MCF 10A (cell line): ENCODE results near the gene HPDL. TPM values are rescaled to one million over a fixed set of nuclear protein-coding genes. Genes with fewer than 3 reads are reported as not detected.

Experiments
- BruUV-seq: library from RNA; stranded (reverse); fragments of 400-500 nt; replicated peaks from 2 replicates; lab custom pipeline; 2021; lab: Mats Ljungman, UMichigan
- CTCF ChIA-PET: fragments of 300-600 bp; sonication (Branson Sonifier 250); formaldehyde crosslinking; extraction: SDS; loops from one replicate; lab custom pipeline; 2021; ENCODE audit warnings: antibody characterized with exemption, inconsistent platforms; lab: Yijun Ruan, JAX
- POLR2A ChIA-PET: fragments of 300-600, 350-650 bp; sonication (Branson Sonifier 250); formaldehyde crosslinking; extraction: SDS; loops from one replicate; lab custom pipeline; 2020; ENCODE audit warnings: antibody characterized with exemption, inconsistent platforms; lab: Yijun Ruan, JAX
- DNase-seq: peaks from one replicate; pipeline ENCODE4 v3.0.0-alpha.2; 2018; ENCODE audit not compliant: unreplicated experiment
- H3K27ac Mint-ChIP-seq: one replicate; pipeline ENCODE4 v1.8.0; 2022; ENCODE audit warnings: mild to moderate bottlenecking, low read depth, mixed read lengths; ENCODE audit not compliant: unreplicated experiment
- H3K27me3 Mint-ChIP-seq: one replicate; pipeline ENCODE4 v1.8.0; 2022; ENCODE audit warnings: mixed read lengths; ENCODE audit not compliant: insufficient read depth, unreplicated experiment
- H3K36me3 Mint-ChIP-seq: one replicate; pipeline ENCODE4 v1.8.0; 2022; ENCODE audit warnings: mild to moderate bottlenecking, moderate library complexity, mixed read lengths; ENCODE audit not compliant: insufficient read depth, unreplicated experiment
- H3K4me1 Mint-ChIP-seq: one replicate; pipeline ENCODE4 v1.8.0; 2022; ENCODE audit warnings: mixed read lengths; ENCODE audit not compliant: insufficient read depth, unreplicated experiment
- H3K4me3 Mint-ChIP-seq: one replicate; pipeline ENCODE4 v1.8.0; 2022; ENCODE audit warnings: mild to moderate bottlenecking, moderate library complexity, mixed read lengths; ENCODE audit not compliant: unreplicated experiment
- H3K9me3 Mint-ChIP-seq: one replicate; pipeline ENCODE4 v1.8.0; 2022; ENCODE audit warnings: mixed read lengths; ENCODE audit not compliant: unreplicated experiment
- intact Hi-C: fragments of 100-400 bp; cut with micrococcal nuclease; formaldehyde crosslinking; loops from 2 replicates; pipeline ENCODE4 v1.14.1; 2022
- total RNA-seq: library from RNA; stranded (reverse); gene quantifications from 2 replicates; pipeline ENCODE4 v1.2.3, GENCODE V29; 2022
- TF ChIP-seq, protein P1 (sequence below): fragments of 200-600 bp; IDR thresholded peaks from one replicate; pipeline ENCODE4 v1.8.0; 2022; ENCODE audit warnings: antibody characterized with exemption, mild to moderate bottlenecking; ENCODE audit not compliant: unreplicated experiment

HPDL gene
- total RNA-seq, 1 experiment from 2014 or later: 0.37 TPM

- Mint-ChIP-seq H3K27me3 (peaks cover 11% of the 10 kb centered on the region), H3K9me3 (no peaks in the 10 kb centered on the region), H3K4me3 (no peak overlapping the region), H3K36me3 (no peaks in the 10 kb centered on the region), H3K27ac (no peak overlapping the region), H3K4me1 (no peaks in the 10 kb centered on the region)
- DNase-seq: no peak
- BruUV-seq: no TSS peak
- intact Hi-C loops: no loop called here
- ChIA-PET POLR2A (interaction anchor here (1.0 kb wide), 1 partner anchor 279 kb away, joined by 3 read pairs; the partner anchor contains the start of gene UROD), CTCF (interaction anchor here (1.3 to 14.0 kb wide), 3 partner anchors 9 to 276 kb away, joined by 4 to 437 read pairs (median 17); partner anchors contain the start of genes HECTD3 and UROD)
- TF ChIP-seq, protein P1, sequence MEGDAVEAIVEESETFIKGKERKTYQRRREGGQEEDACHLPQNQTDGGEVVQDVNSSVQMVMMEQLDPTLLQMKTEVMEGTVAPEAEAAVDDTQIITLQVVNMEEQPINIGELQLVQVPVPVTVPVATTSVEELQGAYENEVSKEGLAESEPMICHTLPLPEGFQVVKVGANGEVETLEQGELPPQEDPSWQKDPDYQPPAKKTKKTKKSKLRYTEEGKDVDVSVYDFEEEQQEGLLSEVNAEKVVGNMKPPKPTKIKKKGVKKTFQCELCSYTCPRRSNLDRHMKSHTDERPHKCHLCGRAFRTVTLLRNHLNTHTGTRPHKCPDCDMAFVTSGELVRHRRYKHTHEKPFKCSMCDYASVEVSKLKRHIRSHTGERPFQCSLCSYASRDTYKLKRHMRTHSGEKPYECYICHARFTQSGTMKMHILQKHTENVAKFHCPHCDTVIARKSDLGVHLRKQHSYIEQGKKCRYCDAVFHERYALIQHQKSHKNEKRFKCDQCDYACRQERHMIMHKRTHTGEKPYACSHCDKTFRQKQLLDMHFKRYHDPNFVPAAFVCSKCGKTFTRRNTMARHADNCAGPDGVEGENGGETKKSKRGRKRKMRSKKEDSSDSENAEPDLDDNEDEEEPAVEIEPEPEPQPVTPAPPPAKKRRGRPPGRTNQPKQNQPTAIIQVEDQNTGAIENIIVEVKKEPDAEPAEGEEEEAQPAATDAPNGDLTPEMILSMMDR: no peak
Observed at GRCh38 chr1:45291716-45292115, 35.0 kb upstream of the HPDL start.

DNA sequence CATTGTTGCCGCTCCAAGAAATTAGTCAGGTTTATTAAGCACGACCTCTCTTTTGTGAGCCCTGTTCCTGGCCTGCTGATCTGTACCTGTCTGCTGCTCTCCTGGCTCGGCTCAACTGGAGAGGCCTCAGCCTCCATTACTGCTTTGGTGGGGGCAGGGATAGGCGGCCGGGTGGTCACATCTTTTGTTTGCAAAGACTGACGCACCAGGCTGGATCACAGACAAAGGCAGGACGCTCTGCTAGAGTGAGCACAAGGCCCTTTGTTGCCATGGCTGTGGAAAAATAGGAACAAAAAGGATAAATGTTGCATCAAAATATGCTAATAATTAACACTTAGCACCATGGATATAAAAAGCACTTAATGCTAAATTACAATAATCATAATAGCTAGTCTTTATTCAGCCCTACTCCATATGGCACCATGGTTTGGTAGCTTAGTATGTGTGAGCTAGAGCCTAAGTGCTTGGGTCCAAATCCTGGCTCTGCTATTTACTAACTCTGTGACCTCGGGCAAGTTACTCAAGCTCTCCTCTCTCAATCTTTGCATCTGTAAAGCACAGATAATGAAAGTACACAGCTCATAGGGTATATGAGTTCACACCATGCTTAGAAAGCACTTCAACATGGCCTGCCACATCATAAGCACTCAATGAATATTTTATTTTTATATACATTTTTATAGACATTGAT is 28.9 kb upstream of the HPDL start:
- Mint-ChIP-seq H3K9me3 (no peaks in the 10 kb centered on the region), H3K36me3 (no peaks in the 10 kb centered on the region), H3K4me3 (no peak overlapping the region), H3K27me3 (no peaks in the 10 kb centered on the region), H3K27ac (no peak overlapping the region), H3K4me1 (no peaks in the 10 kb centered on the region)
- TF ChIP-seq, protein P1: no peak
- BruUV-seq: no TSS peak
- POLR2A ChIA-PET: interaction anchor here (0.5 to 6.8 kb wide), 4 partner anchors 10 to 568 kb away, joined by 3 to 176 read pairs (median 3); partner anchors contain the start of genes HECTD3 and UROD
- no peak for DNase-seq
- CTCF ChIA-PET: interaction anchor here (0.6 to 14.0 kb wide), 5 partner anchors 51 to 505 kb away, joined by 3 to 437 read pairs (median 3); partner anchors contain the start of genes HECTD3 and UROD
- intact Hi-C loops: no loop called here

DNA sequence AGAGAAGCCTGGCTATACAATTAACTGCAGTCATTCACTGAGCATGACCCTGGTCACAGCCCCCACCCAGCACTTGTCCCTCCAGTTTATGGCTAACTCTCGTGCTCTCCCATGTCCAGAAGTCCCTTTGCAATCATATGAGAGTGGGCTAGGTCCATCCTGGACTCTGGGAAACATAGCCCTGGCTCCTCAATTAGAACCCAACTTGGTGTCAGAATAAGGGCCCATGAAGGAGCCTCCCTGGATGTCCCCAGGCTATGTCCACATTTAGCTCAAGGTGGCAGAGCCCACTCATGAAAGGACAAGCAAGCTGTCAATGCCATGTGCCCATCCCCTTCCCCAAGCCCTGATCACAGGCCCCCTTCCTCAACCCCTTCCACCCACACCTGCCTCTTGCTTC is 27.4 kb upstream of the HPDL start:
- no TSS peak for BruUV-seq
- H3K27ac Mint-ChIP-seq: no peak overlapping the region

More for the DNA sequence above, 27.4 kb upstream of the HPDL start:
- CTCF ChIA-PET: interaction anchor here (0.5 to 14.0 kb wide), 21 partner anchors 8 to 570 kb away, joined by 3 to 437 read pairs (median 6); partner anchors contain the start of genes HECTD3, MUTYH, TOE1 and UROD
- POLR2A ChIA-PET: interaction anchor here (6.8 kb wide), 1 partner anchor 284 kb away, joined by 176 read pairs; the partner anchor contains the start of genes HECTD3 and UROD
- TF ChIP-seq, protein P1: no peak
- no peaks in the 10 kb centered on the region for H3K4me1 Mint-ChIP-seq
- no peaks in the 10 kb centered on the region for H3K9me3 Mint-ChIP-seq
- no peaks in the 10 kb centered on the region for H3K36me3 Mint-ChIP-seq
- no peak for DNase-seq
- H3K27me3 Mint-ChIP-seq: no peaks in the 10 kb centered on the region
- intact Hi-C loops: no loop called here
- no peak overlapping the region for H3K4me3 Mint-ChIP-seq
